Upper lobe of right lung (tissue), 1 donor: ENCODE data around the gene CCDC13. TPM values are rescaled to one million over a fixed set of nuclear protein-coding genes. Genes with fewer than 3 reads are reported as not detected.

Experiments used
- ATAC-seq: fragments of 200-7000 bp; cut with Tn5 transposase; one replicate; pipeline ENCODE4 v1.9.1; 2020; ENCODE audit warnings: mild to moderate bottlenecking, moderate library complexity
- DNase-seq: peaks from one replicate; pipeline ENCODE4 v3.0.0-alpha.2; 2020
- H3K27ac ChIP-seq: fragments of 200-600 bp; one replicate; pipeline ENCODE4 v1.8.0; 2022
- H3K27me3 ChIP-seq: fragments of 200-600 bp; one replicate; pipeline ENCODE4 v1.8.0; 2022; ENCODE audit warnings: mild to moderate bottlenecking
- H3K36me3 ChIP-seq: fragments of 200-600 bp; one replicate; pipeline ENCODE4 v1.8.0; 2022
- H3K4me1 ChIP-seq: fragments of 200-600 bp; one replicate; pipeline ENCODE4 v1.8.0; 2022
- H3K4me3 ChIP-seq: fragments of 200-600 bp; one replicate; pipeline ENCODE4 v1.8.0; 2022; ENCODE audit warnings: mild to moderate bottlenecking
- H3K9me3 ChIP-seq: fragments of 200-600 bp; one replicate; pipeline ENCODE4 v1.8.0; 2022
- intact Hi-C: fragments of 100-400 bp; cut with DNase I; formaldehyde crosslinking; loops from one replicate; pipeline ENCODE4 v1.11.0; 2022
- total RNA-seq: library from RNA; stranded (reverse); fragmentation: NEBNext Ultra II Directional; extraction: Animal tissue kit (Norgen Biotek cat#: 25700); gene quantifications from one replicate; pipeline ENCODE4 v1.2.1, GENCODE V29; 2021
- TF ChIP-seq, protein P1 (sequence below): fragments of 200-600 bp; IDR thresholded peaks from one replicate; pipeline ENCODE4 v1.8.0; 2022; ENCODE audit warnings: antibody characterized with exemption
- donor health status: DM: no; HTN: yes; CAD: no; lungs with severe emphysema.

The CCDC13 gene
- total RNA-seq, 1 donor from 2014 or later = 0.87 TPM

DNA sequence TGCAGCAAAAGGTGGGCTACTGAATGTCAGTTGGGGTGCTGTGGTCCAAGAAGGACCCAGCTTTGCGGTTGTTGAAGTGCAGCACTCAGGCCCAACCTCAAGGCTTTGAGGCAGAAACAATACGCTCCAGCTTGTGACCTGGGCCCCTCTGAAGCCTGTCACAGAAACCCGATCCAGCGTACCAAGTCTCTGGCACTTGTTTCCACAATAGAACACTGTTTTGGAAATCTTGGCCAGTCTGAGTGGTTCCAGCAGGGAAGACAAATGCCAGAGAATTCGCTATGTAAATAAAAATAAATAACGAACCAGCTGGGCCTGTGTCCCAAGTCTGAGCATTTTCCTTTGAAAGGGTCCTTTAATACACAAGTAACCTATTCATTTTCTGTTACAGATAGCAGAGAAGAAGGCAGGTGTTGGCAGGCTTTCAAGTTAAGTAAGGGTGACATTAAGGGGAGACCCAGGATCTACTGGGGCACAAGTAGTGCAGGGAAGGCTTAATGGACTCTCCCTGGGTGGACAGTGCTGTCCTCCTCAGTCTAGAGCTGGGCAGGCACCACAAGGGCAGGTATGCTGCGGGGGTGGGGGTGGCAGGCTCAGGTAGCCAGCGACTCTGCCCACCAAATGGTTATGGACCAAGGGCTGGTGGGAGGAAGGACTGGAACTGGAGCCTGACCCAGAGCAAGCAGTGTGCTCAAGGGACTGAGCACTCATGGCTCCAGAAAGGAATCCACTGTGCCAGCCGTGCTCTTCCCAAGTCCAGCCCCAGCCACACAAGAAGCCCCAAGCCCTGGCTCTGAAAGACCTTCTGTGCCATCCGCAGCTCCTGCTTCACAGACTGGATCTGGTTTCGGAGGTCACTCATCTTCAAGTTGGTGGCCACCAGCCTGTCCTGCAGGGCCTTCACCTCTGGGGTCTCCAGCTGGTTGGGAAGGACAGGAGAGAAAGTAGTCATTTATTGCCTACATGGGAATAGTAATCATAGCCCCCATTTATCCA, 26.3 kb downstream of the CCDC13 start:
- H3K9me3 ChIP-seq = no peaks in the 10 kb centered on the region
- peak overlapping the region; percentile 63 for H3K27ac ChIP-seq
- DNase-seq = no peak
- H3K27me3 ChIP-seq = no peaks in the 10 kb centered on the region
- H3K36me3 ChIP-seq = no peaks in the 10 kb centered on the region
- intact Hi-C loops = no loop called here
- no peak overlapping the region for H3K4me3 ChIP-seq
- TF ChIP-seq, protein P1, sequence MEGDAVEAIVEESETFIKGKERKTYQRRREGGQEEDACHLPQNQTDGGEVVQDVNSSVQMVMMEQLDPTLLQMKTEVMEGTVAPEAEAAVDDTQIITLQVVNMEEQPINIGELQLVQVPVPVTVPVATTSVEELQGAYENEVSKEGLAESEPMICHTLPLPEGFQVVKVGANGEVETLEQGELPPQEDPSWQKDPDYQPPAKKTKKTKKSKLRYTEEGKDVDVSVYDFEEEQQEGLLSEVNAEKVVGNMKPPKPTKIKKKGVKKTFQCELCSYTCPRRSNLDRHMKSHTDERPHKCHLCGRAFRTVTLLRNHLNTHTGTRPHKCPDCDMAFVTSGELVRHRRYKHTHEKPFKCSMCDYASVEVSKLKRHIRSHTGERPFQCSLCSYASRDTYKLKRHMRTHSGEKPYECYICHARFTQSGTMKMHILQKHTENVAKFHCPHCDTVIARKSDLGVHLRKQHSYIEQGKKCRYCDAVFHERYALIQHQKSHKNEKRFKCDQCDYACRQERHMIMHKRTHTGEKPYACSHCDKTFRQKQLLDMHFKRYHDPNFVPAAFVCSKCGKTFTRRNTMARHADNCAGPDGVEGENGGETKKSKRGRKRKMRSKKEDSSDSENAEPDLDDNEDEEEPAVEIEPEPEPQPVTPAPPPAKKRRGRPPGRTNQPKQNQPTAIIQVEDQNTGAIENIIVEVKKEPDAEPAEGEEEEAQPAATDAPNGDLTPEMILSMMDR = no peak
- peak; percentile 11 for ATAC-seq
- peaks cover 14% of the 10 kb centered on the region for H3K4me1 ChIP-seq

DNA sequence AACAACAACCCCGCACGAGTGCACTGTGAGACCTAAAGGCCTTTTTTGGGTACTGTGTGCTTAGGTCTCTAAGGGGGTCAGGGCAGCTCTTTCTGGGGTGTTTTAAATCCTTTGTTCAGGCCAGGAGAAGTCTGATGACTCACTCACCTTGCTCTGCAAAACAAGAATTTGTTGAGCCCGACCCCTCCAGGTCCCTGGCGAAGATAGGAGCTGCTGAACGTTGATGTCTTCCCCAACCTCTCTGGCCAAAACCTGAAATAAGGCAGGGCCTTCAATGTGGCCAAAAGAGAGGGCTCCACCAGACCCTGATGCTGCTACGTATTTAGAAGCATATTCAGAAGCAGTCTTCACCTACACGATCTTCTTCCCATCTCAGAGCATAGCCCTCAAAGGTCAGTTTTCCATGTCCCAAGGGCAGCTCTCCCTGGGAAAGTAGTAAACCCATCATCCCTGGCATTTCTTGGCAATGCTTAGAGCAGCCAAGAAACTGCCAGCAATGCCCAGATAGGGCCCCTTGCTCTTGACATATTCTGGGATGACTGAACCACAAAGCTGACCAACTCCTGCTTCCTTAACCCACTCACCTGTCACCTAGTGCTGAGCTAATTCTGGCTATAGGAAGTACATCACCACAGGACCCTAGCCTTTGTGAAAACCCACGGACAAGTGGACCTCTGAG, 27.1 kb downstream of the CCDC13 start:
- DNase-seq (no peak), ATAC-seq (no peak)
- Histone ChIP-seq H3K9me3 (no peaks in the 10 kb centered on the region), H3K36me3 (no peaks in the 10 kb centered on the region), H3K27ac (peak overlapping the region; percentile 63), H3K4me3 (no peak overlapping the region), H3K4me1 (peaks cover 14% of the 10 kb centered on the region), H3K27me3 (no peaks in the 10 kb centered on the region)
- intact Hi-C loops = no loop called here
- TF ChIP-seq, protein P1 = no peak

DNA sequence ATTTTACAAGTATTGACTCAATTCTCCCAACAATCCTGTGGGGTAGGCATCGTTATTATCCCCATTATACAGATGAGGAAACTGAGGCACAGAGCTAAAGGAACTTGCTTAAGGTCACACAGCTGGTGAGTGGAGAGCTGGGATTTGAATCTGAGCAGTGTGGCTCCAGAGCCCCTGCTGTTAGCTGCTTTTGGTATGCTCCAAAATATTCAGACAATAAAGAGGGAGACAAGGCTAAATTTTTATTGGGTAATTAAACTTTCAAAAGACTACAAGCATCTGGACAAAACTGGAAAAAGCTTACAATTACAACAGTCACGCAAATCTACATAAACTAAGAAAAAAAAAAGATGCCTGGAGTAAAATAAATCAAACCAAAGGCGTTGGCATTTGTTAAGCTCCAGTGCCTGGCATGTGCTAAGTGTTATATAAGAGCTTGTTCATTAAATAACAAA, 27.7 kb downstream of the CCDC13 start:
- Histone ChIP-seq H3K27ac (no peak overlapping the region), H3K27me3 (no peaks in the 10 kb centered on the region), H3K9me3 (no peaks in the 10 kb centered on the region), H3K4me1 (peaks cover 14% of the 10 kb centered on the region), H3K36me3 (no peaks in the 10 kb centered on the region), H3K4me3 (no peak overlapping the region)
- TF ChIP-seq, protein P1 = no peak
- no peak for DNase-seq
- ATAC-seq = no peak
- intact Hi-C loops = no loop called here

DNA sequence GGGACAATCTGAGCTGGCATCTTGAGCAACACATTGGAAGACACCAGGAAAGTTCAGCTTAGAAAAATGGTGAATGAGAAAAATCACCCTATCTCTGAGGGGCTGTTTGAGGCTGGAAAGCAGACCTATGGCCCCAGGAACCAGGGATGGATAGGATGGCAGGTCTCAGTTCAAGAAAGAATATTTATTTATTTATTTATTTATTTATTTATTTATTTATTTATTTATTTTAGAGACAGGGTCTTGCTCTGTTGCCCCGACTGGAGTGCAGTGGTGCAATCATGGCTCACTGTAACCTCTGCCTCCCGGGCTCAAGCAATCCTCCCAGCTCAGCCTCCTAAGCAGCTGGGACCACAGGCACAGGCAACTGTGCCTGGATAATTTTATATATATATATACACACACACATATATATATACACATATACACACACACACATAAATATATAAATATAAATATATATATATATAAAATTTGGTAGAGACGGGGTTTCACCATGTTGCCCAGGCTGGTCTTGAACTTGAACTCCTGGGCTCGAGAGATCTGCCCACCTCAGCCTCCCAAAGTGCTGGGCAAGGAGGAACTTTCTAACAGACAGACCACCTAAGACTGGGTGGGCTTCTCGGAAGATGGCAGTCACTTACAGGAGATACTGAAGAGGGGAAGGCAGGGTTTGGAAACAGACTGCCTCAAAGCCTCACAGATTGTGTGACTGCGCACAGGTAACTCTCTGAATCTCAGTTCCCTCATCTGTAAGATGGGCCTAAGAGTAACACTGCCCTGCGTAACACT, 29.7 kb downstream of the CCDC13 start:
- no peak overlapping the region for H3K4me3 ChIP-seq
- no peak for ATAC-seq
- H3K36me3 ChIP-seq = no peaks in the 10 kb centered on the region
- peaks cover 14% of the 10 kb centered on the region for H3K4me1 ChIP-seq
- intact Hi-C loops = no loop called here
- H3K9me3 ChIP-seq = no peaks in the 10 kb centered on the region
- DNase-seq = no peak
- no peak overlapping the region for H3K27ac ChIP-seq
- H3K27me3 ChIP-seq = no peaks in the 10 kb centered on the region
- TF ChIP-seq, protein P1 = no peak

DNA sequence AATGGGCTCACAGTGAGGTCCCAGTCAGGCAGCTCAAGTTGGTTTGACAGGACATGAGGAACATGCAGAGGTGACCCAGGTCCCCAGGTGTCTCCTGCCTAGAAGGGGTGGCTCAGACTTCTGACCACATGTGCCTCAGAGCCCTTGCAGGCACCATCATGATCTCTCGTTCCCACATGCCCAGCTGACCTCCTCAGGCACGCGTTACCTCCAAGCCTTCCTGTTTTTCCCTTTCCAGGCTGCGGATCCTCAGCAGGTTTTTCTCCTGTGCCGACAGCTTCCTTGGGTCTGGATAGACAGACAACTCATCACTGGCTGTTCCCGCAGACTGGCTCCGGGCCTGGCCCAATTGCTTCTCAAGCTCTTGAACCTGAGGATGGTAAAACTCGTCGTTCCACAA, 30.4 kb downstream of the CCDC13 start:
- Histone ChIP-seq H3K27ac (no peak overlapping the region), H3K9me3 (no peaks in the 10 kb centered on the region), H3K27me3 (no peaks in the 10 kb centered on the region), H3K4me1 (peaks cover 14% of the 10 kb centered on the region), H3K36me3 (no peaks in the 10 kb centered on the region), H3K4me3 (no peak overlapping the region)
- no peak for ATAC-seq
- DNase-seq = no peak
- intact Hi-C loops = no loop called here
- TF ChIP-seq, protein P1 = no peak
